Epithelial cell of alveolus of lung (primary cell): Measurements from ENCODE around the gene MMP8. TPM values are rescaled to one million over a fixed set of nuclear protein-coding genes. Genes with fewer than 3 reads are reported as not detected.

Experiments
- total RNA-seq: library from RNA; depleted of rRNA; stranded (reverse); fragments of >200 nt; gene quantifications from 2 replicates; pipeline ENCODE4 v1.2.1, GENCODE V29; 2015

MMP8 gene, protein sequence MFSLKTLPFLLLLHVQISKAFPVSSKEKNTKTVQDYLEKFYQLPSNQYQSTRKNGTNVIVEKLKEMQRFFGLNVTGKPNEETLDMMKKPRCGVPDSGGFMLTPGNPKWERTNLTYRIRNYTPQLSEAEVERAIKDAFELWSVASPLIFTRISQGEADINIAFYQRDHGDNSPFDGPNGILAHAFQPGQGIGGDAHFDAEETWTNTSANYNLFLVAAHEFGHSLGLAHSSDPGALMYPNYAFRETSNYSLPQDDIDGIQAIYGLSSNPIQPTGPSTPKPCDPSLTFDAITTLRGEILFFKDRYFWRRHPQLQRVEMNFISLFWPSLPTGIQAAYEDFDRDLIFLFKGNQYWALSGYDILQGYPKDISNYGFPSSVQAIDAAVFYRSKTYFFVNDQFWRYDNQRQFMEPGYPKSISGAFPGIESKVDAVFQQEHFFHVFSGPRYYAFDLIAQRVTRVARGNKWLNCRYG
- under 0.01 TPM in 1 of 2 replicates, not detected in the other for total RNA-seq

DNA sequence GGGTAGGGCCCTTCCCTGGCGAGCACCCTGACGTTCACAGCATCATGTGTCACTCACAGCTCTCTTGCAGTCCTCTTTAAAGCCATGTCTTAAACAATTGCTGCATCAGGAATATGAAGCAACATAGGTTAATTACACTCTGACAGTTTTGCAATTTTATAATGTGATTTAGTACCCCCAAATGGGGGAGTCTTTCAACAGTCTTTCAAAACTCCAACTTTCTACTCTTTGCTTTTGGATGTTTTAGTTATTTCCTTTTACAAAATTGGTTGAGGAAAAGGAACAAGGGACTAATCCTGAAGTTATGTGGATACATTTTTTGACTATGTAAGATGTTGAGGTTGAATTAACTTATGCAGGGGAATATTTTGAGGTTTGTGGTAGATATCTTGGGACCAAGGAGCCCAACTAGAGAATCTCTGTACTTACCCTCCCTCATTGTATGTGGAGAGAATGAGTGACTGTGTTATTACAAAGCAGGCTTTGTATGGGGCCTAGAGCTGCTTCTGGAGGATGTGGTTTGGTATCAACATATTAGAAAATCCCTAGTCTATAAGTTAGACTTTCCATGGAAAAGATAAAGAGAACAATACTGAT is at the start of gene MMP8:
MMP8 (minus strand) TSS at position 51 of the 597 bp plus-strand sequence. CDS start 99 bp downstream, outside the sequence.

DNA sequence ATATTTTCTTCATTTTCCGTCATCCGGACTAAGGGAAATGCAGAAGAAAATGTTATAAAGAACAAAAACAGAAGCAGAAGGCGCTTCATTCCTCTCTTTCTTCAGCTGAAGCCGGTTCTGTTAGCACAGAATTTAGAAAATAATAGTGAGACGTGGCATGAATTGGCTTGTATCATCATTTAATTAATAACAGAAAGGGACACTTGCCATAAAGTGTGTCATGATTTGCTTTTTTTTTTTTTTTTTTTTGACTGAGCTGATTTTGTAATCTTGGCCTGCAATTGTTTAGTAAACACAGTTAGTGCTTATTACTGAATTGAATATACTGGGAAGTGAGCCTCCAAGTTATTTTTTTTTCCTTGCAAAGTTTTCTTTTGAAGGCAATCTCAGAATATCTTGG is 19.1 kb downstream of the MMP8 start, which contains the start of gene MMP27:
MMP27 (minus strand) TSS at position 144 of the 400 bp plus-strand sequence; CDS start at position 89, 55 bp downstream.

Other genes starting within 250 kb of the MMP8 start
- 2.5 TPM in 1 of 2 replicates, not detected in the other for gene MMP7, start 194.2 kb downstream of the MMP8 start, total RNA-seq
- gene MMP20, start 99.6 kb downstream of the MMP8 start, total RNA-seq, result not detected in 2 replicates
- gene MMP27, start 19.2 kb downstream of the MMP8 start, total RNA-seq, result not detected in 2 replicates
- gene MMP10, start 55.7 kb upstream of the MMP8 start, total RNA-seq, result 0.26 TPM in 1 of 2 replicates, not detected in the other
- 28.2 and 861 TPM in 2 replicates for gene MMP1, start 73.2 kb upstream of the MMP8 start, total RNA-seq
- 0.40 and 1.2 TPM in 2 replicates for gene MMP3, start 118.7 kb upstream of the MMP8 start, total RNA-seq
- not detected in 2 replicates for gene MMP12, start 150.0 kb upstream of the MMP8 start, total RNA-seq
- gene MMP13, start 230.8 kb upstream of the MMP8 start, total RNA-seq, result 0.13 TPM in 1 of 2 replicates, not detected in the other